Loucy (cell line): ENCODE results near the gene NHSL1.

Source experiments
- H2AFZ ChIP-seq: fragments of 200-600 bp; sonication (generic); 2 replicates; pipeline ENCODE4 v1.6.0; 2016; ENCODE audit warnings: antibody characterized with exemption, mild to moderate bottlenecking, low read length, moderate library complexity
- H3F3A ChIP-seq: fragments of 200-600 bp; 2 replicates; pipeline ENCODE4 v1.6.0; 2016; ENCODE audit warnings: antibody characterized with exemption, low read depth, mild to moderate bottlenecking
- H3K27me3 ChIP-seq: fragments of 200-600 bp; sonication (generic); 2 replicates; pipeline ENCODE4 v1.6.1; 2014; ENCODE audit warnings: low read length, mild to moderate bottlenecking; ENCODE audit not compliant: insufficient read depth, poor library complexity, severe bottlenecking
- H3K36me3 ChIP-seq: fragments of 200-600 bp; sonication (generic); 2 replicates; pipeline ENCODE4 v1.6.1; 2016; ENCODE audit warnings: low read length; ENCODE audit not compliant: insufficient read depth
- H3K4me1 ChIP-seq: fragments of 200-600 bp; sonication (generic); 2 replicates; pipeline ENCODE4 v1.5.1; 2014; ENCODE audit warnings: low read length, mild to moderate bottlenecking; ENCODE audit not compliant: insufficient read depth, poor library complexity, severe bottlenecking
- H3K4me2 ChIP-seq: fragments of 200-600 bp; sonication (generic); 2 replicates; pipeline ENCODE4 v1.6.0; 2014; ENCODE audit warnings: antibody characterized with exemption, low read length, low read depth, mild to moderate bottlenecking; ENCODE audit not compliant: poor library complexity, severe bottlenecking
- H3K4me3 ChIP-seq: fragments of 200-600 bp; sonication (generic); 2 replicates; pipeline ENCODE4 v1.5.1; 2014; ENCODE audit warnings: low read length, mild to moderate bottlenecking, mixed read lengths; ENCODE audit not compliant: poor library complexity, severe bottlenecking
- H3K79me2 ChIP-seq: fragments of 200-600 bp; sonication (generic); 2 replicates; pipeline ENCODE4 v1.6.1; 2014; ENCODE audit warnings: low read length; ENCODE audit not compliant: insufficient read depth
- H3K9ac ChIP-seq: fragments of 200-600 bp; sonication (generic); 2 replicates; pipeline ENCODE4 v1.6.0; 2014; ENCODE audit warnings: mild to moderate bottlenecking, low read depth, low read length, moderate library complexity; ENCODE audit not compliant: poor library complexity, severe bottlenecking
- H3K9me2 ChIP-seq: fragments of 200-600 bp; sonication (generic); replicated peaks from 2 replicates; pipeline ENCODE4 v1.6.1; 2016; ENCODE audit warnings: low read depth, low read length, mixed read lengths
- H3K9me3 ChIP-seq: fragments of 200-600 bp; sonication (generic); 2 replicates; pipeline ENCODE4 v1.6.1; 2014; ENCODE audit warnings: mild to moderate bottlenecking, antibody characterized with exemption, low read length, low read depth; ENCODE audit not compliant: insufficient read depth
- H4K20me1 ChIP-seq: fragments of 200-600 bp; sonication (generic); 2 replicates; pipeline ENCODE4 v1.6.0; 2014; ENCODE audit warnings: antibody characterized with exemption, low read length, mild to moderate bottlenecking; ENCODE audit not compliant: insufficient read depth, poor library complexity, severe bottlenecking
- CTCF ChIP-seq: fragments of 200-600 bp; sonication (generic); conservative IDR thresholded peaks from 2 replicates; pipeline ENCODE4 v1.5.1; 2014; ENCODE audit warnings: mild to moderate bottlenecking, antibody characterized with exemption, low read length
- EZH2phosphoT487 ChIP-seq: fragments of 200-600 bp; IDR thresholded peaks from 2 replicates; pipeline ENCODE4 v1.6.1; 2018; ENCODE audit warnings: antibody characterized with exemption, mild to moderate bottlenecking, moderate library complexity, borderline replicate concordance

The NHSL1 gene

GRCh38 chr6:138487102-138487604 lies 12.1 kb downstream of the NHSL1 start:
- Histone ChIP-seq H3K9me3 (no peaks in the 10 kb centered on the region), H3K4me2 (no peak overlapping the region), H3F3A (no peaks in the 10 kb centered on the region), H3K9me2 (no peaks in the 10 kb centered on the region), H3K4me1 (peaks cover 7% of the 10 kb centered on the region), H3K4me3 (no peak overlapping the region), H3K79me2 (no peaks in the 10 kb centered on the region), H4K20me1 (no peaks in the 10 kb centered on the region), H3K36me3 (no peaks in the 10 kb centered on the region), H2AFZ (no peak overlapping the region), H3K9ac (no peak overlapping the region), H3K27me3 (no peaks in the 10 kb centered on the region)
- no peak for TF ChIP-seq CTCF
- TF ChIP-seq EZH2phosphoT487 = no peak

- H3K9me2 ChIP-seq = no peaks in the 10 kb centered on the region
- no peak overlapping the region for H2AFZ ChIP-seq
- H4K20me1 ChIP-seq = no peaks in the 10 kb centered on the region
- peaks cover 7% of the 10 kb centered on the region for H3K4me1 ChIP-seq
- no peak for TF ChIP-seq CTCF
- TF ChIP-seq EZH2phosphoT487 = no peak
- no peak overlapping the region for H3K4me3 ChIP-seq
- H3K79me2 ChIP-seq = no peaks in the 10 kb centered on the region
- no peak overlapping the region for H3K4me2 ChIP-seq
- H3K9ac ChIP-seq = no peak overlapping the region
- no peaks in the 10 kb centered on the region for H3K36me3 ChIP-seq
- H3K9me3 ChIP-seq = no peaks in the 10 kb centered on the region
- H3K27me3 ChIP-seq = no peaks in the 10 kb centered on the region
- H3F3A ChIP-seq = no peaks in the 10 kb centered on the region
These were observed 12.8 kb downstream of the NHSL1 start for GRCh38 chr6:138486249-138487101.

- TF ChIP-seq CTCF = no peak
- TF ChIP-seq EZH2phosphoT487 = no peak
- Histone ChIP-seq H3K4me2 (no peak overlapping the region), H3K9ac (no peak overlapping the region), H3K9me3 (no peaks in the 10 kb centered on the region), H3K4me1 (peaks cover 7% of the 10 kb centered on the region), H3K9me2 (no peaks in the 10 kb centered on the region), H3F3A (no peaks in the 10 kb centered on the region), H3K4me3 (no peak overlapping the region), H3K36me3 (no peaks in the 10 kb centered on the region), H4K20me1 (no peaks in the 10 kb centered on the region), H2AFZ (no peak overlapping the region), H3K79me2 (no peaks in the 10 kb centered on the region), H3K27me3 (no peaks in the 10 kb centered on the region)
These were observed 13.6 kb downstream of the NHSL1 start for GRCh38 chr6:138485586-138486248.
